SIG-M5 treated with dmso at 0.1 percent for 504 hours (cell line): Measurements from ENCODE around the gene SMARCD3.

Experiments
- DNase-seq: peaks from one replicate; lab custom pipeline; 2025; ENCODE audit not compliant: unreplicated experiment; lab: John Stamatoyannopoulos, UW

SMARCD3 gene

DNA sequence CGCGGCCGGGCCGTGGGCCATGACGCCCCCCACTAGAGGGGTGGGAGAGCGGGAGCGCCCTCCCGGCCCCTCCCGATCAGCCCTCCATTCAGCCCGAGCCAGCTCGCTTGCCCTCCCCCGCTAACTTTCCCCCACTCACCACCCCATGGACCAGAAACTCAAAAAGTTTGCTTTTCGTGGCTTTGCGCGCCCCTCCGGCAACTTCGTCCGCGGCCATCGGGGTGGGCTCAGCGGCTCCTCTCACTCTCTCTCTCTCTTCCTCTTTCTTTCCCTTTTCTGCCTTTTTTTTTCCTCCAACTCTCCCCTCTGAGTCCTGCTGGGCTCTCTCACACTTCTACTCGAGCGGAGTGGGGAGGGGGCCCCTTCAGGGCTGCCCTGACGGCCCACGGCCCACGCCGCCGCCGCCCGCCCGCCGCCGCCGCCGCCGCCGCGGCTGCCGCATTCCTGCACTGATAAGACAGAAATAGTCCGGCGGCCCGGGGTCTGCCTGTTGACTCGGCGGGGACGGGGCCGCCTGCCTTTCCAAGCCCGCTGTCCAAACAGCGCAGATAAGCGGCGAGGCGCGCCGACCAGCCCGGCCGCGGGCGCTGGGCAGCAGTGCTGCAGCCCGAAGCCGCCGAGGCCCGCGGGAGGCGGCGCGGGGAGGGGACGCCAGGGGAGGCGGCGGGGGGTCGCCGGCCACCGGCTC is at the start of gene SMARCD3:
Gene SMARCD3, minus strand, starts transcription at position 349 of the 688 bp plus-strand sequence. Its CDS starts 132 bp downstream, at position 217.
- DNase-seq = peak; percentile 4

DNA sequence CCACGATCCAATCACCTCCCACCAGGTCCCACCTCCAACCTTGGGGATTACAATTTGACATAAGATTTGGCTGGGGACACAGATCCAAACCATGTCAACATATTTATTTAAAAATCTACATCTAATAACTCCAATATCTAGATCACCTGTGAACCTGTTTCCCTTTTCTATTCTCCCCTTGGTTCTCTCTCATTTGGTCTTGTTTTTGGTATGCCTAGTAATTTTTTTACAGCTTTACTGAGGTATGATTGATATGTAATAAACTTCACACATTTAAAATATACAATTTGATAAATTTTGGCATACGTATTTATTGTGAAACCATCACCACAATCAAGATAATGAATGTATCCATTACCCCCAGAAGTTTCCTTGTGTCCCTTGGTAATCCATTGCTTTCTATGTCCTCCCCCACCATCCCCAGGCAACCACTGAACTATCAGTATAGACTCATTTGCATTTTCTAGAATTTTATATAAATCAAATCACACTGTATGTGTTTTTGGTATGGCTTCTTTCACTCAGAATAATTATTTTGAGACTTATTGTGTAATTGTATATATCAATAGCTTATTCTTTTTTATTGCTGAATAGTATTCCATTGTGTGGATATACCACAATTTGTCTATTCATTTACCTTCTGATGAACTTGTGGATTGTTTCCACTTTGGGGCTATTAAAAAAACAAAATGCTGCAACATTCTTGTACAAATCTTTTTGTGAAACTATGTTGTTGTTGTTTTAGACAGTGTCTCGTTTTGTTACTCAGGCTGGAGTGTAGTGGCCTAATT is 47.9 kb upstream of the SMARCD3 start:
- no peak for DNase-seq

DNA sequence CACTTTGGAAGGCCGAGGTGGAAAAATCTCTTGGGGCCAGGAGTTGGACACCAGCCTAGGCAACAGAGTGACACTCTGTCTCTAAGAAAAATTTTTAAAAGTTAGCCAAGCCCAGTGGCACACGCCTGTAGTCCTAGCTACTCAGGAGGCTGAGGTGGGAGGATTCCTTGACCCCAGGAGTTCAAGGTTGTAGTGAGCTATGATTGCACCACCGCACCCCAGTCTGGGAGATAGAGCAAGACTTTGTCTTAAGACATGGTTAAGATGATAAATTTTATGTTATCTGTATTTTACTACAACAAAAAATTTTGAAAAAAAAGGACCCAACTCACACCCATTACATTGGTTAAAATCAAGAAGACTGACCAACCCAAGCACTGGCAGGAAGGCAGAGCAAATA is 44.4 kb upstream of the SMARCD3 start:
- DNase-seq = no peak

DNA sequence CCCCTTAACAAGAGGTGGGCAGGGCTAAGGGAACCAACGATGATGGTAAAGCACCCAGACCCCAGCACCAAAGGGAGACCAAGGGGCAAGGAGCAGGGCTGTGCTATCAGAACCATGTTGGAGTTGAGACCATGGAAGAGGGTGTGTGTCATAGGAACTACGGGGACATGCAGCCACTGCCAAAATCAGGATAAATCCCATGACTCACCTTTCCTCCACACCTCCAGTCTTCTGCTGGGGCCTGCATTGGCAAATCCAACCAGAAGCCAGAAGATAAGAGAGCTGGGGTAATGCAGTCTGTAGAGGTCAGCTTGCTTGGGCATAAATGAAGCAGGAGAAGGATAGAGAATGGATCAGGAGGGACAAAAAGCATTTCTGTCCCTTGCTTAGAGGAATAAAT is 42.7 kb upstream of the SMARCD3 start:
- no peak for DNase-seq

DNA sequence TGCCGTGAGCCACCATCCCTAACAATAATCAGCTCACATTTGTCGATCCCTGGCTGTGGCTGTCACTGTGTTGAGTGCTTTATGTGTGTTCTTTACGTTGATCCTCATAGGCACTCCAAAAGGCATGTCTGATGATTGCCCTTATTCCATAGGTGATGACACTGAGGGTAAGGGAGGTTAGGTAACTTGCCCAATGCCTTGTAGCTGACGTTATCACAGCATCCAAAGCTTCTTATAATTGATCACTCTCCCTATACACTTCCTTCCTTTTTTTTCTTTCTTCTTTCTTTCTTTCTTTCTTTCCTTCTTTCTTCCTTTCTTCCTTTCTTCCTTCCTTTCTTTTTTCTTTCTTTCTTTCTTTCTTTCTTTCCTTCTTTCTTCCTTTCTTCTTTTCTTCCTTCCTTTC is 41.9 kb upstream of the SMARCD3 start:
- no peak for DNase-seq

DNA sequence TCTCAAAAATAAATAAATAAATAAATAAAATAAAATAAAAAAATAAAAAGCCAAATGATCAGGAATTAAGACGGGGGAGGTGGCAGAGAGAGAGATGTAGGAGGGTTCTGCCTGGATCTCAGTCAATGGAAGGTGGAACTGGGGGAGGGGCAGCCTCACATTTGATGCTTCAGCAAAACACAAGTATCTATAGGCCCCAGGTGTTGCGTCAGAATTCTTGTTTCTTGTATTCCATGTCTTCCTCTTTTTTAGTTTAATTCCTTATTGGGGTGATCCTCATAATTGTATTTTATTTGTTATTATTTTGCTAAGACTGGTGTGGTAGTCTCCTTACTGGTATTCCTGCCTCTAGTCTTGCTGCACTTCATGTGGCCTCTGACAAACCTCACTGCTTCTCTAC is 41.4 kb upstream of the SMARCD3 start:
- DNase-seq = no peak

DNA sequence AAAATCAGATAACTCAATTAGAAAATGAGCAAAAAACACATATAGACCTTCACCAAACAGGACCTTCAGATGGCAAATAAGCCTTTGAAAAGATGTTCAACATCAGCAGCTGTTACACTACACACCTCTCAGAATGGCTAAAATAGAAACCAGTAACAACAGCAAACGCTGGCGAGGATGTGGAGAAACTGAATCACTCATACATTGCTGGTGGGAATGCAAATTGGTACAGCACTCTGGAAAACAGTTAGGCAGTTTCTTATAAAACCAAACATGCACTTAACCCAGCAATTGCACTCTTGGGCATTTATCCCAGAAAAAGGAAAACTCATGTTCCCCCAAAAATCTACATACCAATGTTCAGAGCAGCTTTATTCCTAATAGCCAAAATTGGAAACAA is 37.7 kb upstream of the SMARCD3 start:
- no peak for DNase-seq

DNA sequence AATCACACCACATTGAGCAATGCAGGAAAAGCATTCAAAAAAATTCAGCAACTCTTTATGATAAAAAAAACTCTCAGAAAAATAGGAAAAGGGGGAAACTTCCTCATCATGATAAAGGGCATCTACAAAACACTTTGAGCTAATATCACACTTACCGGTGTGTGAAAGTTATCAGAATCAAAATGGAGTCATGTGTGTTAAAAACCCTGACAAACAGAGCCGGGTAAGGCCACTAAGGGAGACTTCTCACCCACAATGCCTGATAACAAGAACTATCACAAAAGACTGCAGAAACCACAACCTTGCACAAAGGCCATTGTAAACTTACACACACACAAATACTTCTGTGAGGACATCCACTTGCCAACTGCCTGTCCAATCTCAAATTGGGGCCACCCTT is 34.8 kb upstream of the SMARCD3 start:
- no peak for DNase-seq

DNA sequence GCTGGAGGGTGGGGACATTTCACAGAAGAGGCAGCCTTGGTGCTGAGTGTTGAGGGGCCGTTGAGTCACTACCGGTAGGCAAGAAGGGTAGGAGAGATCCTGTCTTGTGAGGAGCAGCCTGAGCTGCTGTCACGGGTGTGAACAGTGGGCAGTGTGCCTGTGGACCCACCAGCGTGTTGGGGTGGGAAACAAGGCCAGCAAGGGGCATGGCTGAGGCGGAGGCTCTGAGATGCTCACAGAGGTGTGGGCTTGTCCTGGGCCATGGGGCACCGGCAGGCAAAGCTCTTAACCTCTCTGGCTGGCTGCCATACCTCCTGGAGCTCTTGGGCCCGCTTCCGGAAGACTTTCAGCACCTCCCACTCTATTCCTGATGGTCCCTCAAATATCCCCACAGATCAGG is 33.6 kb upstream of the SMARCD3 start:
- no peak for DNase-seq

DNA sequence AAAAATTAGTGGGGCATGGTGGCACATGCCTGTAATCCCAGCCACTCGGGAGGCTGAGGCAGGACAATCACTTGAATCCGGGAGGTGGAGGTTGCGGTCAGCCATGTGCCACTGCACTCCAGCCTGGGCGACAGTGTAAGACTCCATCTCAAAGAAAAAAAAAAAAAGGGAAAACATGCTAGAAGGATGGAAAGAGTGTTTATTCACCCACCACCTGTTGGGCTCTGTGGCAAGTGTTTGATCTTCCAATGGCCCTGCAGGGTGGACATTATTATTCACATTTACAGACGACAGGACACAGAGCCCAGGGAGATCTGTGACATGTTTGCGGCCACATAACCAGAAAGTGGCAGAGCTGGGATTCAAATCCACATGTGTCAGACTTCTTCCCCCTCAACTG is 33.2 kb upstream of the SMARCD3 start:
- no peak for DNase-seq

DNA sequence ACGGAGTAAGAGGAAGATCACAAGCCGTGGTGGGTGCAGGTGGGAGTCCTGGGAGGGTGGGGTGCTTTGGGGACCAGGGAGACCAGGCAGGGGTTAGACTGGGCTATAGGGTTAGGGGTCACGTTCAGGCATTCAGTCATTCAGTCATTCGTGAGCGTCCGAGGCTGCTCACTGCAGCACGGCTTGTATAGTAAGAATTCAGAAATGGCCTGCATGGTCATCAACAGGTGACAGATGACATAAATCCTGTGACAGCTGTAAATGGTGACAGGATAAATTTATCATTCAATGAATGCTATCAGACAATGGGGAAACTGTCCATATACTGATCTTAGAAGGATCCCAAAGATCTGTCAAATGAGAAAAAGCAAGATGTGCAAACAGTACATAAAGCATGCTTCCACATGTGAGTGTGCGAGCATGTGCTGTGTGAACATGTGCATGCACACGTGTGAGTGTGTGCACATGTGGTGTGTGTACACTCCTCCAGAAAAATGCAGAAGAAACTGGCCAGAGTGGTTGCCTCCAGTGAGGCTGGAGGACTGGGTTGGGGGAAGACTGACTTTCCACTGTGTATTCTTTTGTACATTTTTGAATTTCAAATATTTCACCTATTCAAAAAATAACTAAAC is 32.0 kb upstream of the SMARCD3 start:
- DNase-seq = no peak

DNA sequence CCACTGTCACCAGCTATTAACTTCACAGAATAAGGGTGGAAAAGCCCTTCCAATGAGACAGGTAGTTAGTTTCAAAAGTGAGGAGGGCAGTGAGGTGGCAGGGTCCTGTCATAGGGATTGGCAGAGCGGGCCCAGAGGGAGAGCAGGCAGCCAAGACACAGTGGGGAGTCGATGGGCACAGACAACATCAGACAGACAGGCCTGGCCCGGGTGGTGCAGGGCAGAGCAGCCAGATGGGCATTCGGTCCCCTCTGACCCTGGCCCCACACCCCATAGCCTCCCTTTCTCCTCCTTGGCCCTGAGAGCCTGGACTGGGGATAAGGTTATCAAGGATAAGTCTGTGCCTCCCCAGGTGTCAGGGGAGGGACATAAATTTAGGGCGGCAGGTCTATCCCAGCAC is 31.4 kb upstream of the SMARCD3 start:
- no peak for DNase-seq

DNA sequence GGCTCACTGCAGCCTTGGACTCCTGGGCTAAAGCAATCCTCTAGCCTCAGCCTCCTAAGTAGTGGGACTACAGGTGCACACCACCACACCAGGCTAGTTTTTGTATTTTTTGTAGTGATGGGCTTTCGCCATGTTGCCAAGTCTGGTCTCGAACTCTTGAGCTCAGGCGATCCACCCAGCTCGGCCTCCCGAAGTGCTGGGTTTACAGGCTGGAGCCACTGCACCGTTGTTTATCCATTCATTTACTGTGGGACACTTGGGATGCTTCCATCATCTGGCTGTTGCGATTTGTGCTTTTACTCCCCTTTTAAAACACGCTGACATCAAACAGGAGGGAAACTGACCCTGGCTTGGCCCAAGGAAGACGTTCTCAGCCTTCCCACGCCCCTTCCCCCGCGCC is 30.5 kb upstream of the SMARCD3 start:
- no peak for DNase-seq

DNA sequence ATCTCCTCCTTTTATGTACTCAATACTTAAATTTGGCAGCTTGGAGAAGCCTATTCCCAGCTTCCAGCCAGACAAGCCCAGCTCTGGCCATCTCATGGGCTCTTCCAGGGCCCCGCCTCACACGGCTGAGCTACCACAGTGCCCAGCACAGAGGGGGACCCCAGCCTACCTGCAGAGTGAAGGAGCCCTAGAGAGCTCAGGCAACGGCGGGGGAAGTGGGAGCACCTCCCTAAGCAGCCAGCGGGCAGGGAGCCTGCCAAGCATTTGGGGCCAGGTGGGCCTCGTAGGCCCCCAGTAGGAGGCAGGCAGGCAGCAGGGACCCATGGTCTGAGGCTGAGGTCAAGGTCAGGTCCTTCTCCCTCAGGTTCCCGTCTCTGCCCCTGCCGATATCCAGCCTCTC is 29.1 kb upstream of the SMARCD3 start:
- no peak for DNase-seq

DNA sequence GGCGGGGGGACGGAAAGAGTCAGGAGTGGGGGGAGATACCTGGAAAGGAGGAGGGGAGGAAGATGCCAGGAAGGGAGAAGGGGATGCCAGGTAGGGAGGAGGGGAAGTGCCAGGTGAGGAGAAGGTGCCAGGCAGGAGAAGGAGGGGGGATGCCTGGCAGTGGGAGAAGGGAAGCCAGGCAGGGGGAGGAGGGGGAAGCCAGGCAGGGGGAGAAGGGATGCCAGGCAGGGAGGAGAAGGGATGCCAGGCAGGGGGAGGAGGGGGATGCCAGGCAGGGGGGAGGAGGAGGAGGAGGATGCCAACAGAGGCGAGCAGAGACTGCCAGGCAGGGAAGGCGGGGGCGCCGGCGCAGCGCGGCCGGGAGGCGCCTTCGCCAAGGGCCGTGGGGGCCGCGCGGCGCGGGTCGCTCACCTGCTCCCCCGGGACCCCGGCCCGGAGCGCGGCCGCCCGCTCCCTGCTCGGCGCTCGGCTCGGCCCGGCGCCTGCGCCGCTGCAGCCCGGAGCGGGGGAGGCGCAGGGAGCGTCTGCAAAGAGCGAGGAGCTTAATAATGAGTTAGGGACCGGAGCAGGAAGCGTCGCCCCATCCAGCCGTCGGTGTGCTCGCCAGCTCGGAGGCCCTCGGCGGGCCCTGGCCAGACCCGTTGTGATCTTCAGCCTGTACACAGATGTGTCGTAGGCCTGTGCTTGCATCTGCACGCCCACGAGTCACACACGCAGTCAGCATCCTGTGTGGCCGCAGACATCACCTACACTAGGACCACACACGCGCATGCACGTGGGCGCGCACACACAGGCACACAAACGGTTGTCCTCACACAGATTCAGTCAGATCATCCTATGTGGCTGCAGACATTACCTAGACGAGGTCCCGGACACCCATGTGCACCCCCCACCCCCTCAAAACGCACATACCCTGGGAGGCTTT is 28.4 kb upstream of the SMARCD3 start:
- DNase-seq = peak; percentile 52

DNA sequence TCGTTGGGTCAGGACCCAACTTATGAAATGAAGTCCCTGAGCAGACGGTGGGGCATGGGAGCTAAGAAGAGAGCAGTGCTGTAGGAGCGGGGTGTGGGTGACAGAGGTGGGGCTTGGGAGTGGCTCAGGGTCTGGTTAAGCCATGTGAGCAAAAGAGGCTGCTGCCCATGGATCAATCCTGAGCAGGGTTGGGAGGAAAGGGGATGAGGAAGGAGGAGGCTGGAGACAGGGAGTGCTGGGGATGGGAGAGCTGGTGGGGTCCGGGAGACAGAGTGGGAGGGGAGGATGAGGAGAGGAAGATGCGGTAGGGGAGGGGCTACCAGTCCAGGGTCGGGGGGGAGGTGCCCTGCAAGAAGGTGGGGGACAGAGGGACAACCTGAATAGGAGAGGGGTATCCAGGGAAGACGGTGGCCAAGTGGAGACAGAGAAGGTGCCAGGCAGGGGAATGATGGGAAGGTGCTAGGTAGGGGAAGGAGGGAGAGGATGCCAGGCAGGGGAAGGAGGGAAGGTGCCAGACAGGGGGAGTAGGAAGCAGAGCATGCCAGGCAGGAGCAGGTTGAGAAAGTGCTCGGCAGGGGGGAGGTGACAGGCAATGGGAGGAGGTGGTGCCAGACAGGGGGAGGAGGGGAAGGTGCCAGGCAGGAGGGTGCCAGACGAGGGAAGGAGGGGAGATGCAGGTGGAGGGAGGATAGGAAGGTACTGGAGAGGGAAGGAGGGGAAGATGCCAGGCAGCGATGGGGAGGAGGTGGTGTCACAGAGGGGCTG is 27.5 kb upstream of the SMARCD3 start:
- DNase-seq = no peak

DNA sequence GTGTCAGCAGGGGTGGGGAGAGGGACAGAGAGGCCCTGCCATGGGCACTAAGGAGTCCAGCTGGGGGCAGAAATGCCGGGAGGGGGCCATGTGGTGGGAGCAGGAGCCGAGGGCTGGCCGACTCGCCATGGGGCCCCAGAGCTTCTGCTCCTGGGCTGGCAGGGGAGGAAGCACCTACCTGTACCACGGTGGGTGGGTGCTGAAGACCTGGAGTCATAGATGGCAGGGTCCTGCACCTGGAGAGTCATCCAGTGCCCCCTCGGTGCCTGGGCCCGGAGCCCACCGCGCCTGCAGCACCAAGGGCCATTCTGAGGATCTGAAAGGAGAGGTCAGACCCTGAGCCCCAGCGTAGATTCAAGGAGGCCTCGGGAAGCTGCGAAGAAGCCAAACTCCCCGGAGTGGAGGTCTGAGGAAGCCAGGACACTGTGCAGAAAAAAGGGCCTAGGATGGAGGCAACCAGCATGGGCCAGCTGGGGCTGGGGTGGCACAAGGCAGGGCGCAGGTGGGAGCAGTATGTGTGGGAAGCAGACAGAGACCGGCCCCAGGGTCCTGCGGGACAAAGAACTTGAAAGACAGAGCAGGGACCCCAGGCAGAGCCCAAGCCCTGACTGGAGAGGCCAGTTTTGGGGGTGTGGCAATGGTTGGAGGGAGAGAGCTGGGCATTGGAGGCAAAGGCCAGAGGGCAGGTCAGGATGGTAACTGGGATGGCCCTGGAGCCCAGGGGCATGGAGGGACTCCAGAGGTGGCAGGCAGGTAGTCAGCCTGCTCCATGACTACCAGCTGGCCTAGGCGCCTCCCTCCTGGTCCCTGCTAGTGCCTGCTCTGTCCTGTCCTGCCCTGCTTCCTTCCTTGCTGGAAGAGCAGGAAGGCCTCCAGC is 26.7 kb upstream of the SMARCD3 start:
- no peak for DNase-seq

DNA sequence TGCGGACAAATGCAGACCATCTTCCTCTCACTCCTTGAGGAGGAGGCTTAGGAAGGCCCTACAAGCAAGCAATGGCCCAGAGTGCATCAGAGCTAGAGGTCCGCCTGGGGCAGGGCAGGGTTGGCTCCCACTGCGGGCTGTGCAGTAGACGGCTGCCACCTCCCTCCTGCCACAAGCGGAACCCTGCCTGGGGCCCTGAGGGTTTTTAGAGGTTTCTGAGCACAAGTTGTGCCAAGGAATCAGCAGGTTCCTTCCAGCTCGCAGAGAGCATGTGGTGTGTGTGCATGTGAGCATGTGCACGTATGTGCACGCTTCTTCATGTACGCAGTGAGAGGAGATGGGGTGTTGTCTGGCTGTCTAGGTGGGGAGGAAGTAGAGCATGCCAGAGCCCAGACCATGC is 25.9 kb upstream of the SMARCD3 start:
- DNase-seq = no peak

DNA sequence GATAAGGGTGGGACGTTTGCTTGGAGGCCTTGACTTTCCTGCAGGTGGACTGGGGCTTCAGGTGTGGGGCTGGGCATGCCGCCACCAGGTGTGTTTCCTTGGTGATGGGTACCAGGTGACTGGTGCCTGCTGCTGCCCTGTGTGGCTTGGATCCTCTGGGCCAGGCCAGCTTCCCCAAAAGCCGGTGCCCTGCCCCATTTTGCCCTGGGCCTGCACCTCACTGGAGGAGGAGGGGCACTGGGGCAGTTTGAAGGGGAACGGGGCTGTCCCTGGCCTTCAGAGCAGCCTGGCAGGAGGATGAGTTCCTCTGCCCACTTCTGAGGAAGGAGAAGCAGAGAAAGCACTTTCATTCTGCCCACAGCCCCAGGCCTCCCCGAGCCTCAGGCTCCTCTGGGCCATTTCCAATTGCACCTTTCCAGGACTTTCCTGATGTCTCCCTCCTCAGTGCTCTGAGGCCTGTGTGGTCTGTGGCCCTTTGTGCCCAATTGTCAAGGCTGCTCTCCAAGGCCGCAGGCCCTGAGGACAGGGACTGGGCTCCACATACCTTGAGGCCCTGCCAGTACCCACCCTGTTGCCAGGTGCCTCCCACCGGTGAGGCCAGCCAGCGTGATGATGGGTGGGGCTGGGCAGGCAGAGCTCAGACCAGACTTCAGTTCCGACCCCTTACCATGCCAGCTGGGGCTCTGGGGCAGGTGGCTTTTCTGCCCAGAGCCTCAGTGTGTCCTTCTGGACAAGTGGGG is 25.3 kb upstream of the SMARCD3 start:
- no peak for DNase-seq
